GM23338 (cell line): Measurements from ENCODE around the gene TCERG1L. TPM values are rescaled to one million over a fixed set of nuclear protein-coding genes. Genes with fewer than 3 reads are reported as not detected.

ENCODE experiments used
- ATAC-seq: fragments of 200-7000 bp; cut with Tn5 transposase; 3 replicates; pipeline ENCODE4 v1.9.1; 2020
- DNase-seq: peaks from one replicate; pipeline ENCODE4 v3.0.0-alpha.2; 2015; ENCODE audit warnings: low spot score
- H2AFZ ChIP-seq: fragments of 200-600 bp; sonication (generic); 2 replicates; pipeline ENCODE4 v1.8.0; 2016; ENCODE audit warnings: antibody characterized with exemption, mild to moderate bottlenecking, moderate library complexity
- H3F3A ChIP-seq: fragments of 200-600 bp; sonication (generic); replicated peaks from 2 replicates; pipeline ENCODE4 v1.8.0; 2017; ENCODE audit warnings: antibody characterized with exemption, mixed run types, low read depth
- H3K27ac ChIP-seq: fragments of 200-600 bp; sonication (generic); 2 replicates; pipeline ENCODE4 v1.6.1; 2016; ENCODE audit warnings: low read depth
- H3K27me3 ChIP-seq: fragments of 200-600 bp; sonication (generic); 2 replicates; pipeline ENCODE4 v1.8.0; 2016; ENCODE audit warnings: mild to moderate bottlenecking, mixed run types, moderate library complexity; ENCODE audit not compliant: insufficient read depth
- H3K36me3 ChIP-seq: fragments of 200-600 bp; sonication (generic); 2 replicates; pipeline ENCODE4 v1.8.0; 2016; ENCODE audit warnings: mild to moderate bottlenecking; ENCODE audit not compliant: insufficient read depth
- H3K4me1 ChIP-seq: fragments of 200-600 bp; sonication (generic); 2 replicates; pipeline ENCODE4 v1.8.0; 2016; ENCODE audit warnings: mild to moderate bottlenecking, moderate library complexity; ENCODE audit not compliant: insufficient read depth
- H3K4me2 ChIP-seq: fragments of 200-600 bp; sonication (generic); 2 replicates; pipeline ENCODE4 v1.7.1; 2017; ENCODE audit warnings: mixed run types
- H3K4me3 ChIP-seq: fragments of 200-600 bp; sonication (generic); 2 replicates; pipeline ENCODE4 v1.6.1; 2016; ENCODE audit warnings: mixed run types
- H3K79me2 ChIP-seq: fragments of 200-600 bp; sonication (generic); replicated peaks from 2 replicates; pipeline ENCODE4 v1.8.0; 2017; ENCODE audit warnings: mild to moderate bottlenecking; ENCODE audit not compliant: insufficient read depth
- H3K9me2 ChIP-seq: fragments of 200-600 bp; sonication (generic); 2 replicates; pipeline ENCODE4 v1.8.0; 2017; ENCODE audit not compliant: insufficient read depth
- H4K20me1 ChIP-seq: fragments of 200-600 bp; sonication (generic); replicated peaks from 2 replicates; pipeline ENCODE4 v1.8.0; 2017; ENCODE audit warnings: mild to moderate bottlenecking; ENCODE audit not compliant: insufficient read depth
- H3K27ac Mint-ChIP-seq: 2 replicates; pipeline ENCODE4 v1.8.0; 2020; ENCODE audit warnings: inconsistent platforms, mild to moderate bottlenecking, moderate library complexity, mixed read lengths
- H3K27me3 Mint-ChIP-seq: 3 replicates; pipeline ENCODE4 v1.8.0; 2022; ENCODE audit warnings: low read depth, mild to moderate bottlenecking, moderate library complexity, mixed read lengths, inconsistent platforms; ENCODE audit not compliant: insufficient read depth, poor library complexity
- H3K36me3 Mint-ChIP-seq: 3 replicates; pipeline ENCODE4 v1.8.0; 2021; ENCODE audit warnings: low read depth, mild to moderate bottlenecking, inconsistent platforms, moderate library complexity, mixed read lengths
- H3K4me1 Mint-ChIP-seq: 3 replicates; pipeline ENCODE4 v1.8.0; 2020; ENCODE audit warnings: mild to moderate bottlenecking, inconsistent platforms, mixed read lengths
- H3K4me3 Mint-ChIP-seq: 3 replicates; pipeline ENCODE4 v1.8.0; 2021; ENCODE audit warnings: moderate library complexity, mild to moderate bottlenecking, inconsistent platforms, mixed read lengths
- H3K9me3 Mint-ChIP-seq: 3 replicates; pipeline ENCODE4 v1.8.0; 2020; ENCODE audit warnings: moderate library complexity, mild to moderate bottlenecking, inconsistent platforms, mixed read lengths
- CREB1 ChIP-seq: fragments of 250-450 bp; sonication (Bioruptor Pico); IDR thresholded peaks from 2 replicates; pipeline ENCODE4 v1.5.0; 2020; ENCODE audit warnings: low read depth, mild to moderate bottlenecking, moderate library complexity
- CTCF ChIP-seq, 2 experiments: fragments of 200-600 bp in 1 of 2; sonication (generic) in 1 of 2; conservative IDR thresholded peaks; 2 replicates each; pipeline versions ENCODE4 v1.5.1 to v1.6.1; 2016 to 2017; ENCODE audit warnings: antibody characterized with exemption in 2 of 2, low read depth in 2 of 2, mild to moderate bottlenecking in 2 of 2, moderate library complexity in 1 of 2
- EZH2phosphoT487 ChIP-seq: fragments of 200-600 bp; sonication (generic); IDR thresholded peaks from one replicate; pipeline ENCODE4 v1.8.1; 2018; ENCODE audit warnings: antibody characterized with exemption; ENCODE audit not compliant: unreplicated experiment
- POLR2AphosphoS5 ChIP-seq: IDR thresholded peaks from 2 replicates; pipeline ENCODE4 v1.6.1; 2016; ENCODE audit warnings: antibody characterized with exemption, low read depth
- STAT1 ChIP-seq: IDR thresholded peaks from one replicate; pipeline ENCODE4 v1.6.1; 2016; ENCODE audit warnings: antibody characterized with exemption; ENCODE audit not compliant: unreplicated experiment
- ZNF462 ChIP-seq: fragments of 250-450 bp; sonication (Bioruptor Pico); IDR thresholded peaks from 2 replicates; pipeline ENCODE4 v1.5.0; 2020; ENCODE audit warnings: mild to moderate bottlenecking, moderate library complexity
- polyA plus RNA-seq: library from polyadenylated mRNA; unstranded; fragments of >200 nt; fragmentation: Nextera tagmentation; extraction: Ambion mirVana; gene quantifications from 2 replicates; pipeline ENCODE4 v1.2.1, GENCODE V29; 2016
- total RNA-seq: library from RNA; depleted of rRNA; stranded (reverse); fragments of >200 nt; shearing (Covaris generic); gene quantifications from 2 replicates; pipeline ENCODE4 v1.2.3, GENCODE V29; 2014

TCERG1L gene
- total and polyA plus RNA-seq, 2 experiments from 2014 or later, result 3.9 to 5.5 TPM

- TF ChIP-seq STAT1, result no peak
- TF ChIP-seq POLR2AphosphoS5, result no peak
- no peak for TF ChIP-seq ZNF462 (CRISPR knock-in tag)
- no peak for TF ChIP-seq CTCF (conservative IDR thresholded peaks at IDR 0.05; ENCODE audit: low read depth in 2 of 2)
These were observed 62.1 kb downstream of the TCERG1L start (continued) for GRCh38 chr10:131249238-131249954.

GRCh38 chr10:131248376-131249165 is 63.0 kb downstream of the TCERG1L start:
- H4K20me1 ChIP-seq, result no peaks in the 10 kb centered on the region
- H3K9me3 Mint-ChIP-seq, result peaks cover 70% of the 10 kb centered on the region
- H3K27ac Mint-ChIP-seq, result no peak overlapping the region
- no peak for DNase-seq
- no peaks in the 10 kb centered on the region for H3K27me3 ChIP-seq
- H3K27ac ChIP-seq, result no peak overlapping the region
- no peak overlapping the region for H3K4me3 ChIP-seq
- H3K4me1 ChIP-seq, result no peaks in the 10 kb centered on the region
- H3K4me2 ChIP-seq, result no peak overlapping the region
- H3K4me3 Mint-ChIP-seq, result no peak overlapping the region
- H3F3A ChIP-seq, result no peaks in the 10 kb centered on the region
- no peaks in the 10 kb centered on the region for H3K9me2 ChIP-seq
- no peaks in the 10 kb centered on the region for H3K36me3 ChIP-seq
- peaks cover 25% of the 10 kb centered on the region; the same call in 2 of the 3 replicates for H3K36me3 Mint-ChIP-seq
- ATAC-seq, result no peak
- no peaks in the 10 kb centered on the region for H3K79me2 ChIP-seq
- H3K4me1 Mint-ChIP-seq, result peaks cover 4% of the 10 kb centered on the region; the same call in 2 of the 3 replicates
- H2AFZ ChIP-seq, result no peak overlapping the region
- H3K27me3 Mint-ChIP-seq, result peaks cover 5% of the 10 kb centered on the region
- TF ChIP-seq POLR2AphosphoS5 (no peak), CREB1 (no peak), STAT1 (no peak), EZH2phosphoT487 (no peak)
